C4-2B (cell line): ENCODE results near the gene UBTD1.

Experiments
- ZFX ChIP-seq: fragments of 450-650 bp; IDR thresholded peaks from 2 replicates; pipeline ENCODE4 v1.6.1; 2017
- TF ChIP-seq, protein P1 (sequence below): fragments of 450-650 bp; conservative IDR thresholded peaks from 2 replicates; pipeline ENCODE4 v1.5.1; 2017; ENCODE audit warnings: mild to moderate bottlenecking

DNA sequence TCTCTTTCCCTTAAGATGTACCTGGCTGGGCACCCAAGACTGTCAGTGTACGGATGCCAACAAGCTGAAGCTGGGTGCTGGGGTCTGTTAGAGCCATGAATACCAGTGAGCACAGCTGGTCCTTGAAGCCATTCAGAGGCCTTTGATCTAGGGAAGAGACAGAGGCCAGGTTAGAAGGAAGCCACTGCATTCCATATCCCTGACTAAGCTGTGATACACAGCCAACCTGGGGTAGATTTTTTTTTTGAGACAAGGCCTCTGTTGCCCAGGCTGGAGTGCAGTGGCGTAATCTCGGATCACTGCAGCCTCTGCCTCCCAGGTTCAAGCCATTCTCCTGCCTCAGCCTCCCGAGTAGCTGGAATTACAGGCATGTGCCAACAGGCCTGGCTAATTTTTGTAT, 32.0 kb upstream of the UBTD1 start:
- TF ChIP-seq, protein P1, sequence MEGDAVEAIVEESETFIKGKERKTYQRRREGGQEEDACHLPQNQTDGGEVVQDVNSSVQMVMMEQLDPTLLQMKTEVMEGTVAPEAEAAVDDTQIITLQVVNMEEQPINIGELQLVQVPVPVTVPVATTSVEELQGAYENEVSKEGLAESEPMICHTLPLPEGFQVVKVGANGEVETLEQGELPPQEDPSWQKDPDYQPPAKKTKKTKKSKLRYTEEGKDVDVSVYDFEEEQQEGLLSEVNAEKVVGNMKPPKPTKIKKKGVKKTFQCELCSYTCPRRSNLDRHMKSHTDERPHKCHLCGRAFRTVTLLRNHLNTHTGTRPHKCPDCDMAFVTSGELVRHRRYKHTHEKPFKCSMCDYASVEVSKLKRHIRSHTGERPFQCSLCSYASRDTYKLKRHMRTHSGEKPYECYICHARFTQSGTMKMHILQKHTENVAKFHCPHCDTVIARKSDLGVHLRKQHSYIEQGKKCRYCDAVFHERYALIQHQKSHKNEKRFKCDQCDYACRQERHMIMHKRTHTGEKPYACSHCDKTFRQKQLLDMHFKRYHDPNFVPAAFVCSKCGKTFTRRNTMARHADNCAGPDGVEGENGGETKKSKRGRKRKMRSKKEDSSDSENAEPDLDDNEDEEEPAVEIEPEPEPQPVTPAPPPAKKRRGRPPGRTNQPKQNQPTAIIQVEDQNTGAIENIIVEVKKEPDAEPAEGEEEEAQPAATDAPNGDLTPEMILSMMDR: no peak
- TF ChIP-seq ZFX: no peak
